K562 (cell line): ENCODE measurements around the gene HP. TPM values are rescaled to one million over a fixed set of nuclear protein-coding genes. Genes with fewer than 3 reads are reported as not detected.

Experiments used
- ARID2 ChIP-seq: fragments of 450-650 bp; IDR thresholded peaks from 2 replicates; pipeline ENCODE4 v1.6.1; 2017; ENCODE audit warnings: antibody characterized with exemption, mild to moderate bottlenecking
- CREB1 ChIP-seq, 2 experiments: sonication (generic) in 1 of 2; formaldehyde crosslinking in 1 of 2; IDR thresholded peaks; 2 replicates each; pipeline versions ENCODE4 v1.6.1 to v1.8.0; 2012 to 2022; ENCODE audit warnings: inconsistent platforms in 1 of 2, mild to moderate bottlenecking in 1 of 2, missing genetic modification reagents in 1 of 2, moderate library complexity in 1 of 2
- E2F6 ChIP-seq, 2 experiments: IDR thresholded peaks; 2 replicates each; pipeline ENCODE4 v1.6.1; 2011; ENCODE audit warnings: borderline replicate concordance in 1 of 2, control low read depth in 1 of 2, low read depth in 1 of 2, low read length in 1 of 2, mild to moderate bottlenecking in 1 of 2, mixed read lengths in 1 of 2, moderate library complexity in 1 of 2; ENCODE audit not compliant: insufficient read depth in 1 of 2, insufficient read length in 1 of 2, poor library complexity in 1 of 2, severe bottlenecking in 1 of 2; ENCODE audit errors: extremely low read depth in 1 of 2
- GATA2 ChIP-seq: sonication (generic); formaldehyde crosslinking; IDR thresholded peaks from 2 replicates; pipeline ENCODE4 v1.4.0; 2020; ENCODE audit warnings: mild to moderate bottlenecking, missing genetic modification reagents
- HMGXB4 ChIP-seq: sonication (generic); formaldehyde crosslinking; IDR thresholded peaks from 2 replicates; pipeline ENCODE4 v1.8.1; 2023; ENCODE audit warnings: mild to moderate bottlenecking, missing genetic modification reagents
- ILF3 ChIP-seq: fragments of 450-650 bp; IDR thresholded peaks from 2 replicates; pipeline ENCODE4 v1.6.1; 2018; ENCODE audit warnings: antibody characterized with exemption, mild to moderate bottlenecking, moderate library complexity, borderline replicate concordance
- JUN ChIP-seq, 2 experiments: sonication (generic) in 1 of 2; formaldehyde crosslinking in 1 of 2; IDR thresholded peaks; 2 replicates each; pipeline versions ENCODE4 v1.6.1 to v1.8.0; 2012 to 2022; ENCODE audit warnings: borderline replicate concordance in 2 of 2, mild to moderate bottlenecking in 2 of 2, improper control_type of control experiment in 1 of 2, low read depth in 1 of 2, low read length in 1 of 2, missing genetic modification reagents in 1 of 2
- PML ChIP-seq: IDR thresholded peaks from 2 replicates; pipeline ENCODE4 v1.6.1; 2012; ENCODE audit warnings: low read length, inconsistent platforms
- RAD51 ChIP-seq: fragments of 450-650 bp; IDR thresholded peaks from 2 replicates; pipeline ENCODE4 v1.7.1; 2016; ENCODE audit warnings: low read depth, mild to moderate bottlenecking, borderline replicate concordance
- YY1 ChIP-seq, 3 experiments: IDR thresholded peaks; 2 replicates each; pipeline ENCODE4 v1.6.1; 2011; ENCODE audit warnings: low read length in 2 of 3, mild to moderate bottlenecking in 2 of 3, moderate library complexity in 2 of 3, borderline replicate concordance in 1 of 3, control low read depth in 1 of 3, low read depth in 1 of 3; ENCODE audit not compliant: insufficient read depth in 3 of 3, insufficient replicate concordance in 2 of 3, control insufficient read depth in 1 of 3, insufficient read length in 1 of 3; ENCODE audit errors: extremely low read depth in 1 of 3
- ZBED1 ChIP-seq: IDR thresholded peaks from 2 replicates; pipeline ENCODE4 v1.6.1; 2014
- ZNF318 ChIP-seq, 2 experiments: fragments of 450-650 bp; IDR thresholded peaks; 2 replicates each; pipeline ENCODE4 v1.6.1; 2016; ENCODE audit warnings: mild to moderate bottlenecking in 2 of 2, borderline replicate concordance in 1 of 2, low read depth in 1 of 2, moderate library complexity in 1 of 2
- ZNF699 ChIP-seq: fragments of 250-450 bp; sonication (Bioruptor Pico); IDR thresholded peaks from 2 replicates; pipeline ENCODE4 v1.8.0; 2021; ENCODE audit warnings: mild to moderate bottlenecking, moderate library complexity; ENCODE audit not compliant: insufficient replicate concordance
- polyA plus RNA-seq, 8 experiments: library from polyadenylated mRNA; depleted of rRNA in 4 of 8; stranded (reverse) in 5 of 8; unstranded in 3 of 8; fragments of >200 nt; fragmentation: Nextera tagmentation in 2 of 8; fragmentation: Illumina TruSeq in 1 of 8; extraction: Ambion mirVana in 2 of 8; extraction: Trizol in 1 of 8; gene quantifications; 2 replicates each; pipeline versions ENCODE4 v1.2.1 to v1.2.3, GENCODE V29; 2011 to 2014; ENCODE audit warnings: inconsistent platforms in 1 of 8, missing spikeins in 1 of 8
- total RNA-seq, 7 experiments: library from RNA; depleted of rRNA in 6 of 7; stranded (reverse); fragments of >200 nt in 6 of 7; fragmentation: Illumina TruSeq in 2 of 7; extraction: Trizol in 2 of 7; gene quantifications; 2 replicates each; pipeline versions ENCODE4 v1.2.1 to v1.2.3, GENCODE V29; 2011 to 2021; ENCODE audit warnings: low replicate concordance in 1 of 7

The HP gene
- total and polyA plus RNA-seq, 9 of the 15 experiments (the other 6 are each of a cell fraction or from before 2014, with no cell fraction given) = 0.04 to 8.7 TPM; not detected in 7

GRCh38 chr16:72008424-72009216 lies 45.7 kb upstream of the HP start, which contains the start of gene DHODH (continued):
- TF ChIP-seq HMGXB4 (CRISPR knock-in tag) (no peak), ILF3 (no peak), CREB1 (IDR thresholded peaks at IDR 0.05) (peak; percentile 55), CREB1 (CRISPR knock-in tag; IDR thresholded peaks at IDR 0.05) (peak; percentile 68), RAD51 (peak; percentile 58; the same call in 1 of the 2 replicates), JUN (IDR thresholded peaks at IDR 0.05; ENCODE audit: borderline replicate concordance, low read depth, low read length) (no peak), JUN (CRISPR knock-in tag; IDR thresholded peaks at IDR 0.05; ENCODE audit: borderline replicate concordance) (peak; percentile 77; the same call in 1 of the 2 replicates), ARID2 (no peak), GATA2 (CRISPR knock-in tag) (no peak), PML (no peak), ZNF699 (no peak), E2F6 (IDR thresholded peaks at IDR 0.05; ENCODE audit: borderline replicate concordance in 1 of 2, extremely low read depth in 1 of 2, insufficient read depth in 1 of 2, insufficient read length in 1 of 2, low read depth in 1 of 2, low read length in 1 of 2, poor library complexity in 1 of 2, severe bottlenecking in 1 of 2) (peak; percentile 32 to 82), YY1 (IDR thresholded peaks at IDR 0.05; ENCODE audit: borderline replicate concordance in 1 of 3, control insufficient read depth in 1 of 3, extremely low read depth in 1 of 3, insufficient read depth in 3 of 3, insufficient read length in 1 of 3, insufficient replicate concordance in 2 of 3, low read depth in 1 of 3, low read length in 2 of 3) (peak in 2 of 3 experiments; percentile 43 to 49), ZNF318 (IDR thresholded peaks at IDR 0.05; ENCODE audit: borderline replicate concordance in 1 of 2, low read depth in 1 of 2) (no peak), ZBED1 (no peak)
